ENCODE measurements around the gene FAM3C. TPM values are rescaled to one million over a fixed set of nuclear protein-coding genes. Genes with fewer than 3 reads are reported as not detected.
"Not testable (repeated sequence)": the region's sequence is repeated elsewhere in the genome, so short reads cannot be mapped to it uniquely, and the experiment has no call there.

Gene FAM3C
- total and polyA plus RNA-seq, 12 donors: 17.1 to 138 (median 36.8) TPM

- Histone ChIP-seq H3K4me3 (no peak overlapping the region), H3K4me1 (replicated peaks in 1 of 2) (no peaks in the 10 kb centered on the region), H3K9me3 (replicated peaks in 1 of 3) (no peaks in the 10 kb centered on the region), H3K27ac (no peak overlapping the region), H3K27me3 (no peaks in the 10 kb centered on the region), H3K36me3 (replicated peaks in 1 of 2) (no peaks in the 10 kb centered on the region)
- no peak for TF ChIP-seq CTCF (IDR thresholded peaks at IDR 0.05)
- TF ChIP-seq POLR2A (IDR thresholded peaks at IDR 0.05): no peak
- no peak for DNase-seq
- intact Hi-C loops (cut with DNase I): no loop called here
Observed at GRCh38 chr7:121429798-121430197, 33.7 kb upstream of the FAM3C start.

- intact Hi-C loops (cut with DNase I): no loop called here
- H3K9me3 ChIP-seq (replicated peaks in 1 of 3): no peaks in the 10 kb centered on the region
- H3K4me1 ChIP-seq (replicated peaks in 1 of 2): no peaks in the 10 kb centered on the region
- H3K27ac ChIP-seq: no peak overlapping the region
- no peak for DNase-seq
- WGBS, 4 donors: 58 to 80% (median 70%) methylated on average over 4 of the region's 4 CpGs
- no peak overlapping the region for H3K4me3 ChIP-seq
- no peak for TF ChIP-seq POLR2A (IDR thresholded peaks at IDR 0.05)
- no peak for TF ChIP-seq CTCF (IDR thresholded peaks at IDR 0.05)
- H3K36me3 ChIP-seq (replicated peaks in 1 of 2): no peaks in the 10 kb centered on the region
- no peaks in the 10 kb centered on the region for H3K27me3 ChIP-seq
Observed at GRCh38 chr7:121428855-121429489, 32.9 kb upstream of the FAM3C start.

GRCh38 chr7:121421743-121422142 lies 25.6 kb upstream of the FAM3C start:
- H3K4me1 ChIP-seq (replicated peaks in 1 of 2); H3K4me3 ChIP-seq; H3K27ac ChIP-seq; intact Hi-C loops (cut with DNase I); H3K36me3 ChIP-seq (replicated peaks in 1 of 2); DNase-seq; H3K27me3 ChIP-seq; H3K9me3 ChIP-seq (replicated peaks in 1 of 3): not testable (repeated sequence)
- WGBS, 4 donors: 86 to 98% (median 93%) methylated on average over 3 to 17 of the region's 17 CpGs

- intact Hi-C loops (cut with DNase I): no loop called here
- no peaks in the 10 kb centered on the region for H3K9me3 ChIP-seq (replicated peaks in 1 of 3)
- no peaks in the 10 kb centered on the region for H3K4me1 ChIP-seq (replicated peaks in 1 of 2)
- TF ChIP-seq CTCF (IDR thresholded peaks at IDR 0.05) (no peak), POLR2A (IDR thresholded peaks at IDR 0.05) (no peak)
- no peaks in the 10 kb centered on the region for H3K27me3 ChIP-seq
- no peak overlapping the region for H3K27ac ChIP-seq
- DNase-seq: no peak
- WGBS, 4 donors: 58 to 63% (median 62%) methylated on average over 3 of the region's 3 CpGs
- no peak overlapping the region for H3K4me3 ChIP-seq
- H3K36me3 ChIP-seq (replicated peaks in 1 of 2): no peaks in the 10 kb centered on the region
Observed at GRCh38 chr7:121420976-121421375, 24.9 kb upstream of the FAM3C start.
